HL-60 (cell line): ENCODE measurements around the gene SRR.
A peak's percentile ranks its signal among the peaks of the same experiment; 100 is the strongest.

Experiments used
- GABPA ChIP-seq: IDR thresholded peaks from 2 replicates; pipeline ENCODE4 v1.6.1; 2012; ENCODE audit warnings: low read depth
- POLR2AphosphoS5 ChIP-seq: IDR thresholded peaks from 2 replicates; pipeline ENCODE4 v1.6.1; 2012; ENCODE audit warnings: low read depth
- SPI1 ChIP-seq: IDR thresholded peaks from 2 replicates; pipeline ENCODE4 v1.6.1; 2012; ENCODE audit warnings: low read depth, mild to moderate bottlenecking, borderline replicate concordance
- TF ChIP-seq, protein P1 (sequence below): IDR thresholded peaks from one replicate; pipeline ENCODE4 v1.5.1; 2011; ENCODE audit warnings: low read length, control low read depth, inconsistent platforms; ENCODE audit not compliant: insufficient read depth
- TF ChIP-seq, protein P2 (sequence below): IDR thresholded peaks from 2 replicates; pipeline ENCODE4 v1.6.1; 2012; ENCODE audit warnings: low read depth; ENCODE audit not compliant: insufficient replicate concordance

DNA sequence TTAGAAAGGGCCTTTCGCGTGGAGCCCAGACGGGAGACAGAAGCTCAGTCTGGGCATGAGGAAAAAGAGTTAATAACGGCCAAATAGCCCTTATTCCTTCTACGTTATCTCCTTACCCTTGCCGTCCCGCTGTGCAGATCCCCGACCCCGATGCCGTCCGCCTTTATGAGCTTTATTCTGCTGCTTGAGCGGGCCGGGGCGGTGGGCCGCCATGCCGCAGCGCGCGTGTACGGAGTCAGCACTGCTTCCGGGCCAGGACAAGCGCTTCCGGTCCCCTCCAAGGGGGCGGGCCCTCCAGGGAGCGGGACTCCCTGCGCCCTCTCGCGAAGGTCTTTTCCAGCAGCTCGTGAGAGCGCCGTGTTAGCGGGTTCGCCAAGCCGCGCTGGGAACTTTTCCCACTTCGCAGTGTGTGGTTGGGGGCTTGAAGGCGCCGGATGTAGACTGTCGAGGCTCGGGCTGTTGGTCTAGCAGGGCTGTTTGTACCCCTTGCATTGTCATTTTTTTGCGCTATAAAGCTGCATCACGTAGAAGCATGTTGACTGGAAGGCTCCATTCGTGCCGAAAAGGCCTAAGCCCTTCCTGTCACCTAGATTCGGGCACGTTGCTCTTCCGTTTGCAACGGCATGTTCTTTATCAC, 32.6 kb downstream of the SRR start, which contains the start of gene TSR1:
- TF ChIP-seq, protein P1, sequence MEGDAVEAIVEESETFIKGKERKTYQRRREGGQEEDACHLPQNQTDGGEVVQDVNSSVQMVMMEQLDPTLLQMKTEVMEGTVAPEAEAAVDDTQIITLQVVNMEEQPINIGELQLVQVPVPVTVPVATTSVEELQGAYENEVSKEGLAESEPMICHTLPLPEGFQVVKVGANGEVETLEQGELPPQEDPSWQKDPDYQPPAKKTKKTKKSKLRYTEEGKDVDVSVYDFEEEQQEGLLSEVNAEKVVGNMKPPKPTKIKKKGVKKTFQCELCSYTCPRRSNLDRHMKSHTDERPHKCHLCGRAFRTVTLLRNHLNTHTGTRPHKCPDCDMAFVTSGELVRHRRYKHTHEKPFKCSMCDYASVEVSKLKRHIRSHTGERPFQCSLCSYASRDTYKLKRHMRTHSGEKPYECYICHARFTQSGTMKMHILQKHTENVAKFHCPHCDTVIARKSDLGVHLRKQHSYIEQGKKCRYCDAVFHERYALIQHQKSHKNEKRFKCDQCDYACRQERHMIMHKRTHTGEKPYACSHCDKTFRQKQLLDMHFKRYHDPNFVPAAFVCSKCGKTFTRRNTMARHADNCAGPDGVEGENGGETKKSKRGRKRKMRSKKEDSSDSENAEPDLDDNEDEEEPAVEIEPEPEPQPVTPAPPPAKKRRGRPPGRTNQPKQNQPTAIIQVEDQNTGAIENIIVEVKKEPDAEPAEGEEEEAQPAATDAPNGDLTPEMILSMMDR = no peak
- TF ChIP-seq, protein P2, sequence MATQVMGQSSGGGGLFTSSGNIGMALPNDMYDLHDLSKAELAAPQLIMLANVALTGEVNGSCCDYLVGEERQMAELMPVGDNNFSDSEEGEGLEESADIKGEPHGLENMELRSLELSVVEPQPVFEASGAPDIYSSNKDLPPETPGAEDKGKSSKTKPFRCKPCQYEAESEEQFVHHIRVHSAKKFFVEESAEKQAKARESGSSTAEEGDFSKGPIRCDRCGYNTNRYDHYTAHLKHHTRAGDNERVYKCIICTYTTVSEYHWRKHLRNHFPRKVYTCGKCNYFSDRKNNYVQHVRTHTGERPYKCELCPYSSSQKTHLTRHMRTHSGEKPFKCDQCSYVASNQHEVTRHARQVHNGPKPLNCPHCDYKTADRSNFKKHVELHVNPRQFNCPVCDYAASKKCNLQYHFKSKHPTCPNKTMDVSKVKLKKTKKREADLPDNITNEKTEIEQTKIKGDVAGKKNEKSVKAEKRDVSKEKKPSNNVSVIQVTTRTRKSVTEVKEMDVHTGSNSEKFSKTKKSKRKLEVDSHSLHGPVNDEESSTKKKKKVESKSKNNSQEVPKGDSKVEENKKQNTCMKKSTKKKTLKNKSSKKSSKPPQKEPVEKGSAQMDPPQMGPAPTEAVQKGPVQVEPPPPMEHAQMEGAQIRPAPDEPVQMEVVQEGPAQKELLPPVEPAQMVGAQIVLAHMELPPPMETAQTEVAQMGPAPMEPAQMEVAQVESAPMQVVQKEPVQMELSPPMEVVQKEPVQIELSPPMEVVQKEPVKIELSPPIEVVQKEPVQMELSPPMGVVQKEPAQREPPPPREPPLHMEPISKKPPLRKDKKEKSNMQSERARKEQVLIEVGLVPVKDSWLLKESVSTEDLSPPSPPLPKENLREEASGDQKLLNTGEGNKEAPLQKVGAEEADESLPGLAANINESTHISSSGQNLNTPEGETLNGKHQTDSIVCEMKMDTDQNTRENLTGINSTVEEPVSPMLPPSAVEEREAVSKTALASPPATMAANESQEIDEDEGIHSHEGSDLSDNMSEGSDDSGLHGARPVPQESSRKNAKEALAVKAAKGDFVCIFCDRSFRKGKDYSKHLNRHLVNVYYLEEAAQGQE = no peak
- TF ChIP-seq POLR2AphosphoS5 = peak; percentile 76
- peak; percentile 91 for TF ChIP-seq GABPA
- no peak for TF ChIP-seq SPI1
